MM.1S (cell line): Measurements from ENCODE around the gene DCANP1.

Experiments
- DNase-seq: peaks from one replicate; pipeline ENCODE4 v3.0.0-alpha.2; 2015
- H2AFZ ChIP-seq: fragments of 300-600 bp; sonication (generic); 2 replicates; pipeline ENCODE4 v1.6.0; 2016; ENCODE audit warnings: antibody characterized with exemption, low read length
- H3F3A ChIP-seq: fragments of 300-600 bp; sonication (generic); 2 replicates; pipeline ENCODE4 v1.6.1; 2016; ENCODE audit warnings: mild to moderate bottlenecking, antibody characterized with exemption, low read length, moderate library complexity, mixed read lengths; ENCODE audit not compliant: insufficient read depth
- H3K27ac ChIP-seq: fragments of 300-600 bp; sonication (generic); 2 replicates; pipeline ENCODE4 v1.5.1; 2016; ENCODE audit warnings: mild to moderate bottlenecking, low read length
- H3K27me3 ChIP-seq: fragments of 300-600 bp; sonication (generic); replicated peaks from 2 replicates; pipeline ENCODE4 v1.6.0; 2016; ENCODE audit warnings: low read length; ENCODE audit not compliant: insufficient read depth
- H3K36me3 ChIP-seq: fragments of 300-600 bp; sonication (generic); replicated peaks from 2 replicates; pipeline ENCODE4 v1.6.1; 2016; ENCODE audit warnings: mild to moderate bottlenecking, low read length, mixed read lengths; ENCODE audit not compliant: insufficient read depth
- H3K4me1 ChIP-seq: fragments of 300-600 bp; sonication (generic); 2 replicates; pipeline ENCODE4 v1.6.1; 2016; ENCODE audit warnings: low read length, mixed read lengths
- H3K4me2 ChIP-seq: fragments of 300-600 bp; sonication (generic); 2 replicates; pipeline ENCODE4 v1.6.0; 2016; ENCODE audit warnings: low read depth, low read length
- H3K4me3 ChIP-seq: fragments of 300-600 bp; sonication (generic); 2 replicates; pipeline ENCODE4 v1.5.1; 2016; ENCODE audit warnings: low read length, mixed read lengths
- H3K79me2 ChIP-seq: fragments of 300-600 bp; sonication (generic); 2 replicates; pipeline ENCODE4 v1.6.1; 2016; ENCODE audit warnings: mixed run types, low read length, mixed read lengths
- H3K9ac ChIP-seq: fragments of 300-600 bp; sonication (generic); 2 replicates; pipeline ENCODE4 v1.6.1; 2016; ENCODE audit warnings: low read length, mixed read lengths
- H3K9me2 ChIP-seq: fragments of 300-600 bp; sonication (generic); replicated peaks from 2 replicates; pipeline ENCODE4 v1.6.1; 2016; ENCODE audit warnings: mild to moderate bottlenecking, low read length, mixed read lengths; ENCODE audit not compliant: insufficient read depth
- H3K9me3 ChIP-seq: fragments of 300-600 bp; sonication (generic); replicated peaks from 2 replicates; pipeline ENCODE4 v1.6.1; 2016; ENCODE audit warnings: mild to moderate bottlenecking, low read length, mixed read lengths; ENCODE audit not compliant: insufficient read depth
- H4K20me1 ChIP-seq: fragments of 300-600 bp; sonication (generic); 2 replicates; pipeline ENCODE4 v1.6.1; 2016; ENCODE audit warnings: mild to moderate bottlenecking, low read length, moderate library complexity, mixed read lengths; ENCODE audit not compliant: insufficient read depth
- CTCF ChIP-seq: fragments of 300-600 bp; sonication (generic); IDR thresholded peaks from 2 replicates; pipeline ENCODE4 v1.5.1; 2016; ENCODE audit warnings: antibody characterized with exemption, low read length, mixed read lengths
- EZH2 ChIP-seq: fragments of 300-600 bp; sonication (generic); optimal IDR thresholded peaks from 2 replicates; pipeline ENCODE3; 2017; ENCODE audit warnings: low read depth, mild to moderate bottlenecking, antibody characterized with exemption, low read length, mixed read lengths
- EZH2phosphoT487 ChIP-seq: fragments of 300-600 bp; sonication (generic); IDR thresholded peaks from 2 replicates; pipeline ENCODE4 v1.6.1; 2018; ENCODE audit warnings: antibody characterized with exemption, low read length

Gene DCANP1

GRCh38 chr5:135471726-135472125 is 24.6 kb upstream of the DCANP1 start:
- no peak overlapping the region for H3K4me3 ChIP-seq
- TF ChIP-seq EZH2, result no peak
- no peak for TF ChIP-seq EZH2phosphoT487
- no peak for TF ChIP-seq CTCF
- H3K36me3 ChIP-seq, result no peaks in the 10 kb centered on the region
- H3K27me3 ChIP-seq, result no peaks in the 10 kb centered on the region
- H3K9me2 ChIP-seq, result no peaks in the 10 kb centered on the region
- no peak for DNase-seq
- H3K9me3 ChIP-seq, result no peaks in the 10 kb centered on the region
- no peaks in the 10 kb centered on the region for H3K79me2 ChIP-seq
- no peaks in the 10 kb centered on the region for H3K4me1 ChIP-seq
- H3K9ac ChIP-seq, result no peak overlapping the region
- no peak overlapping the region for H3K27ac ChIP-seq
- H2AFZ ChIP-seq, result no peak overlapping the region
- H3K4me2 ChIP-seq, result no peak overlapping the region
- no peaks in the 10 kb centered on the region for H3F3A ChIP-seq
- H4K20me1 ChIP-seq, result no peaks in the 10 kb centered on the region

GRCh38 chr5:135469911-135470310 is 22.8 kb upstream of the DCANP1 start:
- Histone ChIP-seq H3K79me2 (no peaks in the 10 kb centered on the region), H3K9me3 (no peaks in the 10 kb centered on the region), H3K27ac (no peak overlapping the region), H3F3A (no peaks in the 10 kb centered on the region), H3K9me2 (no peaks in the 10 kb centered on the region), H3K4me1 (no peaks in the 10 kb centered on the region), H3K36me3 (no peaks in the 10 kb centered on the region), H3K4me3 (no peak overlapping the region), H4K20me1 (no peaks in the 10 kb centered on the region), H3K9ac (no peak overlapping the region), H3K4me2 (no peak overlapping the region), H3K27me3 (no peaks in the 10 kb centered on the region), H2AFZ (no peak overlapping the region)
- TF ChIP-seq EZH2, result no peak
- no peak for TF ChIP-seq EZH2phosphoT487
- no peak for TF ChIP-seq CTCF
- no peak for DNase-seq

- no peak overlapping the region for H2AFZ ChIP-seq
- H3K9me2 ChIP-seq, result no peaks in the 10 kb centered on the region
- H3K27ac ChIP-seq, result no peak overlapping the region
- H3F3A ChIP-seq, result no peaks in the 10 kb centered on the region
- no peak for DNase-seq
- H3K4me3 ChIP-seq, result no peak overlapping the region
- H3K27me3 ChIP-seq, result no peaks in the 10 kb centered on the region
- no peaks in the 10 kb centered on the region for H3K79me2 ChIP-seq
- H3K9ac ChIP-seq, result no peak overlapping the region
- H3K36me3 ChIP-seq, result no peaks in the 10 kb centered on the region
- H3K4me2 ChIP-seq, result no peak overlapping the region
- H3K9me3 ChIP-seq, result no peaks in the 10 kb centered on the region
- no peaks in the 10 kb centered on the region for H4K20me1 ChIP-seq
- no peak for TF ChIP-seq EZH2
- TF ChIP-seq EZH2phosphoT487, result no peak
- TF ChIP-seq CTCF, result no peak
- H3K4me1 ChIP-seq, result no peaks in the 10 kb centered on the region
Measured at GRCh38 chr5:135468541-135468940, 21.4 kb upstream of the DCANP1 start.
